Astrocyte (in vitro differentiated cells and primary cell): ENCODE data around the gene SORL1. TPM values are rescaled to one million over a fixed set of nuclear protein-coding genes. Genes with fewer than 3 reads are reported as not detected.
A peak's percentile ranks its signal among the peaks of the same experiment; 100 is the strongest.

Source experiments
- DNase-seq: peaks from one replicate; pipeline ENCODE4 v3.0.0-alpha.2; 2010; ENCODE audit warnings: low read depth
- FAIRE-seq: peaks from 2 replicates; lab custom pipeline; 2011; peaks lifted over from hg19 to GRCh38; lab: Jason Lieb, UNC
- H2AFZ ChIP-seq: 2 replicates; pipeline ENCODE4 v1.6.0; 2012; ENCODE audit warnings: low read depth, low read length, inconsistent platforms
- H3K27ac ChIP-seq: 2 replicates; pipeline ENCODE4 v1.5.1; 2011; ENCODE audit warnings: low read depth, low read length, inconsistent platforms
- H3K27me3 ChIP-seq: 2 replicates; pipeline ENCODE4 v1.6.0; 2011; ENCODE audit warnings: low read length, inconsistent platforms; ENCODE audit not compliant: insufficient read depth
- H3K36me3 ChIP-seq: 2 replicates; pipeline ENCODE4 v1.5.1; 2011; ENCODE audit warnings: low read length, inconsistent platforms; ENCODE audit not compliant: insufficient read depth
- H3K4me1 ChIP-seq: 2 replicates; pipeline ENCODE4 v1.5.1; 2011; ENCODE audit warnings: low read length, inconsistent platforms; ENCODE audit not compliant: insufficient read depth
- H3K4me2 ChIP-seq: 2 replicates; pipeline ENCODE4 v1.6.0; 2012; ENCODE audit warnings: low read length, inconsistent platforms
- H3K4me3 ChIP-seq: 2 replicates; pipeline ENCODE4 v1.5.1; 2011; ENCODE audit warnings: low read depth, mild to moderate bottlenecking, low read length, inconsistent platforms; ENCODE audit not compliant: insufficient read depth
- H3K79me2 ChIP-seq: 2 replicates; pipeline ENCODE4 v1.6.0; 2012; ENCODE audit warnings: mild to moderate bottlenecking, low read length, inconsistent platforms; ENCODE audit not compliant: insufficient read depth
- H3K9ac ChIP-seq: 2 replicates; pipeline ENCODE4 v1.6.0; 2012; ENCODE audit warnings: mild to moderate bottlenecking, low read length, inconsistent platforms
- H3K9me3 ChIP-seq: 2 replicates; pipeline ENCODE4 v1.5.1; 2012; ENCODE audit warnings: low read depth, mild to moderate bottlenecking, low read length, inconsistent platforms; ENCODE audit not compliant: insufficient read depth
- H4K20me1 ChIP-seq: 2 replicates; pipeline ENCODE4 v1.6.0; 2012; ENCODE audit warnings: low read length, inconsistent platforms; ENCODE audit not compliant: insufficient read depth
- H3K27ac Mint-ChIP-seq: one replicate; pipeline ENCODE4 v1.8.0; 2021; ENCODE audit warnings: mild to moderate bottlenecking, mixed read lengths; ENCODE audit not compliant: unreplicated experiment
- H3K27me3 Mint-ChIP-seq: one replicate; pipeline ENCODE4 v1.8.0; 2021; ENCODE audit warnings: low read depth, mixed read lengths; ENCODE audit not compliant: unreplicated experiment
- H3K36me3 Mint-ChIP-seq: one replicate; pipeline ENCODE4 v1.8.0; 2021; ENCODE audit warnings: low read depth, mixed read lengths; ENCODE audit not compliant: unreplicated experiment
- H3K4me1 Mint-ChIP-seq: one replicate; pipeline ENCODE4 v1.8.0; 2021; ENCODE audit warnings: low read depth, mixed read lengths; ENCODE audit not compliant: unreplicated experiment
- H3K4me3 Mint-ChIP-seq: one replicate; pipeline ENCODE4 v1.8.0; 2021; ENCODE audit warnings: mild to moderate bottlenecking, moderate library complexity, mixed read lengths; ENCODE audit not compliant: unreplicated experiment
- H3K9me3 Mint-ChIP-seq: one replicate; pipeline ENCODE4 v1.8.0; 2021; ENCODE audit warnings: mild to moderate bottlenecking, mixed read lengths; ENCODE audit not compliant: unreplicated experiment
- EZH2 ChIP-seq: IDR thresholded peaks from 2 replicates; pipeline ENCODE4 v1.6.1; 2012; ENCODE audit warnings: mild to moderate bottlenecking, low read length, inconsistent platforms; ENCODE audit not compliant: insufficient read depth
- total RNA-seq: library from RNA; stranded (reverse); gene quantifications from 2 replicates; pipeline ENCODE4 v1.2.1, GENCODE V29; 2021
- TF ChIP-seq, protein P1 (sequence below): IDR thresholded peaks from 2 replicates; pipeline ENCODE4 v1.5.1; 2011; ENCODE audit warnings: low read depth, mild to moderate bottlenecking, inconsistent platforms, low read length, moderate library complexity; ENCODE audit not compliant: insufficient read depth

SORL1 gene
- total RNA-seq, 1 donor from 2014 or later = 4.1 TPM

GRCh38 chr11:121654259-121654842 lies 202.2 kb downstream of the SORL1 start:
- Histone ChIP-seq H3K79me2 (no peaks in the 10 kb centered on the region), H3K27ac (no peak overlapping the region), H4K20me1 (no peaks in the 10 kb centered on the region), H3K4me1 (peaks cover 25% of the 10 kb centered on the region), H2AFZ (peak overlapping the region; percentile 77), H3K36me3 (no peaks in the 10 kb centered on the region), H3K27me3 (no peaks in the 10 kb centered on the region), H3K9me3 (no peaks in the 10 kb centered on the region), H3K9ac (peak overlapping the region; percentile 91), H3K4me2 (peak overlapping the region; percentile 95), H3K4me3 (peak overlapping the region; percentile 67)
- Mint-ChIP-seq H3K27me3 (peaks cover 19% of the 10 kb centered on the region), H3K27ac (peak overlapping the region; percentile 77), H3K9me3 (peaks cover 2% of the 10 kb centered on the region), H3K4me1 (peaks cover 17% of the 10 kb centered on the region), H3K4me3 (no peak overlapping the region), H3K36me3 (no peaks in the 10 kb centered on the region)
- no peak for DNase-seq
- TF ChIP-seq EZH2 = no peak
- TF ChIP-seq, protein P1, sequence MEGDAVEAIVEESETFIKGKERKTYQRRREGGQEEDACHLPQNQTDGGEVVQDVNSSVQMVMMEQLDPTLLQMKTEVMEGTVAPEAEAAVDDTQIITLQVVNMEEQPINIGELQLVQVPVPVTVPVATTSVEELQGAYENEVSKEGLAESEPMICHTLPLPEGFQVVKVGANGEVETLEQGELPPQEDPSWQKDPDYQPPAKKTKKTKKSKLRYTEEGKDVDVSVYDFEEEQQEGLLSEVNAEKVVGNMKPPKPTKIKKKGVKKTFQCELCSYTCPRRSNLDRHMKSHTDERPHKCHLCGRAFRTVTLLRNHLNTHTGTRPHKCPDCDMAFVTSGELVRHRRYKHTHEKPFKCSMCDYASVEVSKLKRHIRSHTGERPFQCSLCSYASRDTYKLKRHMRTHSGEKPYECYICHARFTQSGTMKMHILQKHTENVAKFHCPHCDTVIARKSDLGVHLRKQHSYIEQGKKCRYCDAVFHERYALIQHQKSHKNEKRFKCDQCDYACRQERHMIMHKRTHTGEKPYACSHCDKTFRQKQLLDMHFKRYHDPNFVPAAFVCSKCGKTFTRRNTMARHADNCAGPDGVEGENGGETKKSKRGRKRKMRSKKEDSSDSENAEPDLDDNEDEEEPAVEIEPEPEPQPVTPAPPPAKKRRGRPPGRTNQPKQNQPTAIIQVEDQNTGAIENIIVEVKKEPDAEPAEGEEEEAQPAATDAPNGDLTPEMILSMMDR = no peak
- FAIRE-seq = no peak

GRCh38 chr11:121654843-121655536 lies 202.9 kb downstream of the SORL1 start:
- Histone ChIP-seq H3K27ac (peak overlapping the region; percentile 98), H3K4me3 (peak overlapping the region; percentile 67), H3K79me2 (no peaks in the 10 kb centered on the region), H2AFZ (peak overlapping the region; percentile 77), H3K9ac (peak overlapping the region; percentile 91), H3K36me3 (no peaks in the 10 kb centered on the region), H3K4me2 (peak overlapping the region; percentile 95), H3K4me1 (peaks cover 25% of the 10 kb centered on the region), H3K27me3 (no peaks in the 10 kb centered on the region), H4K20me1 (no peaks in the 10 kb centered on the region), H3K9me3 (no peaks in the 10 kb centered on the region)
- H3K9me3 Mint-ChIP-seq = peaks cover 2% of the 10 kb centered on the region
- TF ChIP-seq, protein P1 = no peak
- TF ChIP-seq EZH2 = no peak
- no peak for FAIRE-seq
- H3K27ac Mint-ChIP-seq = peak overlapping the region; percentile 99
- peak overlapping the region; percentile 86 for H3K4me3 Mint-ChIP-seq
- H3K27me3 Mint-ChIP-seq = peaks cover 16% of the 10 kb centered on the region
- H3K36me3 Mint-ChIP-seq = no peaks in the 10 kb centered on the region
- peaks cover 17% of the 10 kb centered on the region for H3K4me1 Mint-ChIP-seq
- no peak for DNase-seq
